GM08714 (cell line): ENCODE results near the gene GRK3.
"Not testable (repeated sequence)": the region's sequence is repeated elsewhere in the genome, so short reads cannot be mapped to it uniquely, and the experiment has no call there.

Experiments used
- H3K4me3 ChIP-seq: fragments of 200-500 bp; sonication (Bioruptor generic); 2 replicates; pipeline ENCODE4 v1.5.1; 2014; ENCODE audit warnings: mild to moderate bottlenecking, low read length, inconsistent platforms
- ZNF274 ChIP-seq: IDR thresholded peaks from 2 replicates; pipeline ENCODE4 v1.6.1; 2012; ENCODE audit warnings: mild to moderate bottlenecking, low read depth, low read length

GRK3 gene

DNA sequence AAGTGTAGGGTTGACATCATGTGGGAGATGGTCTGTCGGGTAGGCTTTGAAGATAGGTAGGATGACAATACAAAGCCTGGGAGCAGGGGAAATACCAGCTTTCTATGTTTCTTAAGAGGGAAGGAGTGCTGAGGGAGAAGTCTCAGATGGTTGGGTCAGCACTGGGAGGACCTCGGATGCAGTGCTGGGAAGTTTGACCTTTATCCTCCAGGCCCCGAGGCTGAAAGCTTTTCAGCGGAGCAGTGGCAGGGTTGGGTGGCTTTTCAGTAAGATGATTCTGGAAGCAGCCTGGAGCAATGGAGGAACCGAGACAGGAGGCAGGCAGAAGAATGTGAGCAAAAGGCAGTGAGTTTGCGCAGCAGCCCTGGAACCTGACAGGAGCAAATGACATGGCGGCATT lies 134.0 kb downstream of the GRK3 start:
- H3K4me3 ChIP-seq: no peak overlapping the region
- no peak for TF ChIP-seq ZNF274

DNA sequence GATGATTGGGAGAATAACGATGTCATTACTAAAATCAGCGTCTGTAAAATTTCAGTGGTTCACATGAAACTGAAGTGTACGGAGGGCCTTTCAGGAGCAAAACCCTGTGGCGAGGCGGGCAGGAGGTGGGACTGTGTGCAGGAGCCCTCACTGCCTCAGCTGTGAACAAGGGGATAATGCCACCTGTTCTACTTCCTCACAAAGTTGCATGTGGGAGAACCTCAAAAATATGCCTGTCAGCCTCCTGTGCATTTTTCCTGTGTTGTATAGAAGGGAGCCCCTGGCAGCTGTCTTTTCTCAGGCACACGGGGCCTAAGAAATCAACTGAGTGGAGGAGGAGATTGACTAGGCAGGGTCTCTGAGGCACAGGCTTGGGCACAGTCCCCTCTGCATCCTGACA lies 134.5 kb downstream of the GRK3 start:
- no peak overlapping the region for H3K4me3 ChIP-seq
- no peak for TF ChIP-seq ZNF274

DNA sequence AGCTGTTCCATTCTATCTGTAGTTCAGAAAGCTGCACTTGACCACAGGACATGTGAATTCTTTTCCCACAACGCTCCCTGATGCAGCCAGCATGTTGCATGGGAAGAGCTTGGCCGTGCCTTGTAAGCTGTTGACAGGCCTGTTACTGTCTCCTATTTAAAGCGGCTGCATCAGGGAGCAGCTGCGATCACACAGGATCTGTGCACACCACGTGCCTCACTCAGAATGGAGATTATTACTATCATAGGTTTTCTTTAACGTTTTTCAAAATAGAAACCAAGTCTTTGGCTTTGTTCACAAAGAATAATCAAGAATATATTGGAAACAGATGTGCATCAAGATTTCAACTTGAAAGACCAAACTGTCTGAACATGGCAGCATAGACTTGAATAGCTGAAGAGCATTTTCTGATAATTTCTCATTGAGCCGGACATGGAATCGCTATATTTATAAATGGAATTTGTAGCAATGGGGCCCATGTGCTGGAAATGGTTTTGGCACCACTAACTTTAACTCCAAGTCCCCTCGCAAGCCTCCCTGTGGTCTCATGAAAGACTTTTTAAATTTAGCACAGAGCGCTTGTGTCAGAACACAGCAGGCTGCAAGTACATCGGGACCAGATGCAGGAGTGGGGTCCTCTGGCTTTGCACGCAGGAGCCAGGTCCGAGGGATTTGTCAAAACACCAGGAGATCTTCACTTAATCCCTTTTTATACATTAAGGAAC lies 136.7 kb downstream of the GRK3 start:
- TF ChIP-seq ZNF274: no peak
- no peak overlapping the region for H3K4me3 ChIP-seq

DNA sequence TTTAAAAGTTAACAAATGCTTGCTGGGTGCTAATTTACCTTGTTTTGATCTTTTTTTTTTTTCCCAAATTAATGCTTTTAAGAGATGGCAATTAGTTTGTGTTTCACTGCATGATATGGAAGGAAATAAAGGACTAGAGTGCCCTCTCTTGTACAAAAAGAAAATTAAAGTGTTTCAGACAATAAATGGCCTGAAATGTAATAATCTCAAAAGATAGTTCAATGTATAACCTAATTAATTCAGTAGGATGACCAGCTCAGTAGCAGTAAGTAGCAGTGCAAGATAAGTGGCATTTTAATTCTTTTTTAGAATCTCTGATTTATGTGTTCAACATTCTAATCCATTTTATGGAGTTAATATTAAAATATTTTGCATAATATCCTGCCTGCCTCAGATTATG lies 137.6 kb downstream of the GRK3 start:
- no peak overlapping the region for H3K4me3 ChIP-seq
- no peak for TF ChIP-seq ZNF274

DNA sequence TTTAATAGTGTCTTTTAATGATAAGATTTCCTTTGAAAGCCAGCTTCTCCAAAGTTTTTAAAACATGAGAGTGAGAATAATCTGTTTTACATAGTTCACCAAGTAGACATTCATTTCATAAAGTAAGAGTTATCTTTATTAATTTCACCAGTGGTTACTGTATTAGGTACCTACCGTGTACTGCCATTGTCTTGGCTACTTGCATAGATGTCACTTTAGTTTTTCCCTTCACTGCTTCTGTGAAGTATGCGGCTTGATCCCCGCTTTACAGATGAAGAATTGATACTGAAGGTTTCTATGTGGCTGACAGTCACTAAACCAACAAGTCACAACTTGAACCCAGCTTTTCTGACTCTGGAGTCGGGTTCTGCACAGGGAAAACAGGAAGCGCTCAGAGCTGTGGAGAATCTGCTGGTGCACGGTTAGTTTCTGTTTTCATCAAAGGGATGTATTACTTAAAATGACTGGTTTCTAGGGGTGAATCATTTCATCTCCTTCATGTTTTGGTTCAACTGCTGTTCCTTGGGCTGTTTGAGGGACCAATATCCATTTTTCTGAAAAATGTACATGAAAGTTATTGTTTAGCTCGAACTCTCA lies 138.2 kb downstream of the GRK3 start:
- TF ChIP-seq ZNF274: no peak

DNA sequence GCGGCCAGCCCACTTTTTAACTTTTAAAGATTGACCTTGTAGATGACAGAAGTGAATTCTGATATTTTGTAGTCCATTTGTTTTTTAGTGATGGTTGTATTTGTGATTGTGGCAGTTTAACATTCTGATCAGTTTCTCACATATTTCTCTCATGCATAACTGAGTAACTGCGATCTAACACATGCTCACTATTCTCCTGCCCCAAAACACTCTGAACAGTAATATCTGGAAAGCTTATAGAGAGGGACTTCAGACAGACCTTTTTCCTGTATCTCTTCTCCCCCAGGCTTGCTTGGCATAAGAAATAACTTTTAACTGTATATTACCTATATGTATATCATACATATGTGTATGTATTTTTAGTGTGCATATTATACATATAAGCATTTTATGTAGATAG lies 140.2 kb downstream of the GRK3 start:
- no peak overlapping the region for H3K4me3 ChIP-seq
- no peak for TF ChIP-seq ZNF274

More for the DNA sequence above, 138.2 kb downstream of the GRK3 start:
- no peak overlapping the region for H3K4me3 ChIP-seq

DNA sequence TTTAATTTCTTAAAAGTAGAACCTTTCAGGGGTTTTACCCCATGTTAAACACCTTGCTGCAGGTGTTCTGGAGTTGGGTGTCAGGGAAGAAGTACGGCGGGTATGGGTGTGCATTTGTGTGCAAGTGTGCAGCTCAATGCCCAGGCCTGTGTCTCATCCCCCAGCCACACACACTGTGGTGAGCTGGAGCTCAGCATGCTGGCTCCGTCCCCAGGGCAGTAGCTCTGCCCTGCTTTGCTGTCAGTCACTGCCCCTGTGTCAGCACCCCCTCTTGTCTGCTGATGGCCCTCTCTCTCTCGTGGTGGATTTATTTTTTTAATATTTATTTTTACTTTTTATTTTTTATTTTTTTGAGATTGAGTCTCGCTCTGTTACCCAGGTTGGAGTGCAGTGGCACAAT lies 141.7 kb downstream of the GRK3 start:
- TF ChIP-seq ZNF274: no peak
- H3K4me3 ChIP-seq: no peak overlapping the region

DNA sequence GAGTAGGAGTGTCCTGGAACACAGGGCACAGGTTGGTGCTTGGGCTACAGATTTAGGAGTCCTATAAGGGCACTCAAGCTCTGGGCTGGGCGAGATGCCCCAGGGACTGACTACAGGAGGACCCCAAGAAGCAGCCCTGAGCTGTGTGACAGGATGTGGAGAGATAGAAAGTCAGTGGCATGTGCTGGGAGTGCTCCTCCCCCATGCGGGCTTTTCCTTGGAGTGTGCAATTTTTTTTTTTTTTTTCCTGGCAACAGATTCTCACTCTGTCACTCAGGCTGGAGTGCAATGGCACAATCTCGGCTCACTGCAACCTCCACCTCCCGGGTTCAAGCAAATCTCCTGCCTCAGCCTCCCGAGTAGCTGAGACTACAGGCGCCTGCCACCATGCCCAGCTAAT lies 144.0 kb downstream of the GRK3 start:
- not testable (repeated sequence) for H3K4me3 ChIP-seq

DNA sequence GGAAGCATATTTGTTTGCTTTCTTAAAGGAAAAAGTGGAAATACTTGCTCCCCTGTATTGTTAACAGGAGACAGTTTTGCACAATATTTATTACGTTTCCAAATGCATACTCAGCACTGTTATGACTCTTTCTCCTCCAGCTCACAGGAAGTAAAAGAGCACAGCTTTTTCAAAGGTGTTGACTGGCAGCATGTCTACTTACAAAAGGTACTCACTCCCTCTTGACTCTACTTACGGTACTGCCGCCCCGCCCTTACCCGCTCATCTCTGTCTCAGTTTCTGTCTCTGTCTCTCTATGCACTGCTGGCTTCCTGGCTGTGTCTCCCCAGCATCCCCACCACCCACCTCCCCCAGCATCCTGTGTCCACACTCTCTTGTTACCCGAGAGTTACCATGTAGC lies 145.3 kb downstream of the GRK3 start:
- TF ChIP-seq ZNF274: no peak
- H3K4me3 ChIP-seq: no peak overlapping the region

DNA sequence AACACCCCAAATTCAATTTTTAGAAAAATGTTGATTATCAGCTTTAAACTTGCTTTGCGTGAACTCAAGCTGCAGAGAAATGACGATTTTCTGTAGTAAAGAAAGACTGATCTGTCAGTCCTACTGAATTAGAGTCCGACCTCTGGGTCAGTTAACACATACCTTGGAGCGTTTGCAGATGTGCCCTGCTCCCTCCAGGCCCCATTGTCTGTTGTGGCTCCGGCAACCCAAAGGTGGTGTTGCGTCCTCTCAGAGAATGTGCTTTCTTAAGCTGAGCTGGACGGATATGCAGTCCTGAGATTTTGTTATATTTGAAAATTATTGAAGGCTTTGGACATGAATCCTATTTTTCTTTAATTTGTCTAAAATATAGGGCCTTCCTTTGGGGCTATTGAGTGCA lies 146.0 kb downstream of the GRK3 start:
- no peak for TF ChIP-seq ZNF274
- H3K4me3 ChIP-seq: no peak overlapping the region

DNA sequence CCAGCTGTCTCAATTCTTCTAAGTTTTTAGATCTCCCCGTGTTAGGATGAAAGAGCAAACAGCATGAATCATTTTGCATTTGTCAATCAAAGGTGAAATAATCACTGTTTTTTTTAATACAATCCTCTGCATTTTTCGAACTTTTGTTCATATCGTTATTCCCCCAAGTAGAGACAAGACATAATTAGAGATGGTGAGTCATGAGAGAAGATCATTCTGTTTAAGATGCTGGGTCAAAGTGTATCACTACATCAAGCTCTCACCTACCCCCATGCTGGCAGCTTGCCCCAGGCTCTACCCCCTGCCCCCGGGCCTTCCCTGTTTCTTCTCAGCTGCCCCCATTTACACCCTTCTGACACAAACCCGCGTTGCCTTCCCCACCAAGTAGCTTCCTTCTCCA lies 147.0 kb downstream of the GRK3 start:
- TF ChIP-seq ZNF274: no peak
- H3K4me3 ChIP-seq: no peak overlapping the region

DNA sequence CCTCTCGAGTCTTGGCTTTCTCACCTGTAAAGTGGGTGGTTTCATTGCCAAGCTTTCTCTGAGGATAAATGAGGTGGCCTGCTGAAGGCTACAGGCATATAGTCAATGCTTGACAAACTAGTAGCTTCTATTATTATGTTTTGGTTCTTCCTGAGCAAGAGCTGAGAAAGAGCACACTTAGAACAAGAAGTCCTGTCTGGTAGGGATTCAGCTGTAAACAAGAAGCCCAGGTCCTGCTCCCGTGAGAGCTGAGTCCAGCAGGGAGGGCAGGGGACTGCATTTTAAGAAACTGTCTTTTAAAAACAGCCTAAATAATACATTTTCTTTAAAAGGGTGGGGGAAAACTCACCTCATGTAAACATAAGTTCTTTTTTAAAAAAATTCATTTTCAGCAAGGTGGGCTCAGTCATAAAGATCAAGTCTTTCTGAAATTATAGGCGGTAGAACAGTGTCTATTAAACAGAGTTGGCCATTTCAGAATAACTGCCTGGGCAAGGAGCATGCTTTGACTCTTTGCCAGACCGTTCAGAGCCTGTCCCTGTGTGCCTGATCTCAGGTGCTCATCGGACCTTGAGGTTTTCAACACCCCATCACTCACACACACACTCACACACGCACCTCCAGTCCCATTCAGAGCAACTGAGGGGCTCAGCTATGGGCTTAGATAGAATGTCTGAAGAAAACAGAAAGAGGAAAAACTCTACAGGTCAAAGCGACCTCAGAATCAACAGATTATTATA lies 148.4 kb downstream of the GRK3 start:
- no peak overlapping the region for H3K4me3 ChIP-seq
- TF ChIP-seq ZNF274: no peak

DNA sequence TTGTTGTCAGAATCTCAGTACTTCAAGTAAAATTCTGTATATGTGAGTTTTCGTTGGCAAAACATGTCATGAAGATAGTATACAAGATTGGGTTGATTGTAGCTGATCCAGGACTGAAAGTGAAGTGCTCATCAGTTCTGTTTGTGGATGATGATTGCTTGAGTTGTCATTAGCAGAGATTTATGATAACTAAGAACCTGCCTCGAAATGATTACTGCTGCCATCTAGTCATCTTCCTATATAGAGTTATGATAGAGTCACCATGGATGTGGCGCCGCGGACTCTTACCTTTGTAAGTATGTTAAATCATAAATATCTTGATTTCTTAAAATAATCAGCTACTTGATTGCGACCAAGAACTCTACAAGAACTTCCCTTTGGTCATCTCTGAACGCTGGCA lies 149.6 kb downstream of the GRK3 start:
- no peak for TF ChIP-seq ZNF274
- H3K4me3 ChIP-seq: no peak overlapping the region

DNA sequence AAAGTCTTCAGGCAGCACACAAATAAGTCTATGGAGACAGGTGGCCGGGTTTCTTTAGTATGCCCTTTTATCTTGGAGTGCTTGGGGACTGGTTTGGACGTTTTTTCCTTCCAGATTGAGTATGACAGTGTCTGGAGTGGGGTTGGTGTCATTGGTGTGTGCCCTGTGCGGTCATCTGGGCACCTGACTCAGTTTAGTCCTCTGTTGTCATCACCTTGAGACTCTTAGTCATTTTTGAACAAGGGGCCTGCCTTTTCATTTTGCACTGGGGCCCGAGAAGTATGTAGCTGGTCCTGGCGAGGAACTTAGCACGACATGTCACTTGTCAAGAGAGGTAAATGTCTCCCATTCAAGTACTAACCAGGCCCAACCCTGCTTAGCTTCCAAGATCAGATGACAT lies 150.3 kb downstream of the GRK3 start:
- no peak for TF ChIP-seq ZNF274
- H3K4me3 ChIP-seq: no peak overlapping the region

DNA sequence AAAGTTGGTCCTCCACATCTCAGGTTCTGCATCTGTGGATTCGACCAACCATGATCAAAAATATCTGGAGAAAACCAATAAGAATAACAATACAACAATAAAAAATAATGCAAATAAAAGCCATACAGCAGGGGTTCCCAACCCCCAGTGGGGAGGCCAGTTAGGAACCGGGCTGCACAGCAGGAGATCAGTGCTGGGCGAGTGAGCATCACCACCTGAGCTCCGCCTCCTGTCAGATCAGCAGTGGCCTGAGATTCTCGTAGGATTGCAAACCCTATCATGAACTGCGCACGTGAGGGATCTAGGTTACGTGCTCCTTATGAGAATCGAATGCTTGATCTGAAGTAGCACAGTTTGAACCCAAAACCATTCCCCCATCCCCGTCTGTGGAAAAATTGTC lies 152.2 kb downstream of the GRK3 start:
- TF ChIP-seq ZNF274: no peak
- no peak overlapping the region for H3K4me3 ChIP-seq
